GM19193 (cell line): Measurements from ENCODE around the gene HHIP.

Experiments used
- POLR2A ChIP-seq: IDR thresholded peaks from 4 replicates; pipeline ENCODE4 v1.6.1; 2011; ENCODE audit not compliant: insufficient read depth, insufficient read length; ENCODE audit errors: extremely low read depth

The HHIP gene

DNA sequence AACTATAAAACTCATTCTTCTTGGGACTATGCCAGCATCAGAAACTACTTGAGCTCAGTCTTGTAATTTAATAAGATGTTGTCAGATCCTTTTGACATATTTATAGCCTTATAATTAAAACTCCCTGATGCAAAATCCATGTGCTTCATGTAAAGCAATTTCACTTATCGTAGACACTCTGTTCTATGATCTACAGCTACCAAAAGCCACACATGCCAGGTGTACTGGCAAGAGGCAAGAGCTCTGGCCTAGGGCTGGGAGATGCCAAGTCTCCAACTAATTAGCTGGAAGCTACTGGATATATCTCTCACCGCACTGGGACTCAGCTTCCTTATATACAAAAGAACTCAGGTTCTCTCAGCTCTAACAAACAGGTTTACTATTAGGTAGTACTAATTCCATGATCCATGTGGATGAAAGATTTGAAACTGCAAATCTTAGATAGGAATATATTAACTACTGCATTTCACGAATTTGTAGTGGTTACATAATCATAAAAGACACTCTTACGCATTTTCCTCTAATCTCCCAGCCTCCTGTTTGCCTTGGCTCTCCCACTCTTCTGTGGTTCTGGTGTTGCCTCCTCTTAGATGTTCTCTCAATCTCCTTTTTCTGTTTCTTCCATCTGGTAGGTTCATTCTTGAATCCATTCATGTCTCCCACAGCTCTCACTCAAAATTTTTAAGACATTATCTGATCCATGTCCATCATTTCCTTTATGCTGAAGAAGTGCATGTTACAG, 103.0 kb downstream of the HHIP start:
- TF ChIP-seq POLR2A = no peak

DNA sequence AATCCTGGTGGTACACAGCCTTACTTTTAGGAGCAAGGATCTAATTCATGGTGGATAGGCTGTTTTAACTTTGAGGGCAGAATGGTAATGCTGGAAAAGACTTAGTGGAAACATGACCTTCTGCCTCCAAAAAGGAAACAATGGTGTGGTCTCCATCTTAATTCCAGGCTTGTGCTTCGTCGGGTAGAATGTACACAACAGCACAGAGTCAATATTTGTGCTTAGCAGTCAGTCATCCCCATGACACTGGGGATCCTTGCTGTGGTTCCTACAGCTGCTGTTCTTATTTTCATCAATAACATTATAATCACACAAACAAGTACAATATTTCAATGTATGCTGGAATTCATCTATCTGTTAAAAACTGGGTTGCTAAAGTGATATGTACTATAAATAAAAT, 104.4 kb downstream of the HHIP start:
- TF ChIP-seq POLR2A = no peak

DNA sequence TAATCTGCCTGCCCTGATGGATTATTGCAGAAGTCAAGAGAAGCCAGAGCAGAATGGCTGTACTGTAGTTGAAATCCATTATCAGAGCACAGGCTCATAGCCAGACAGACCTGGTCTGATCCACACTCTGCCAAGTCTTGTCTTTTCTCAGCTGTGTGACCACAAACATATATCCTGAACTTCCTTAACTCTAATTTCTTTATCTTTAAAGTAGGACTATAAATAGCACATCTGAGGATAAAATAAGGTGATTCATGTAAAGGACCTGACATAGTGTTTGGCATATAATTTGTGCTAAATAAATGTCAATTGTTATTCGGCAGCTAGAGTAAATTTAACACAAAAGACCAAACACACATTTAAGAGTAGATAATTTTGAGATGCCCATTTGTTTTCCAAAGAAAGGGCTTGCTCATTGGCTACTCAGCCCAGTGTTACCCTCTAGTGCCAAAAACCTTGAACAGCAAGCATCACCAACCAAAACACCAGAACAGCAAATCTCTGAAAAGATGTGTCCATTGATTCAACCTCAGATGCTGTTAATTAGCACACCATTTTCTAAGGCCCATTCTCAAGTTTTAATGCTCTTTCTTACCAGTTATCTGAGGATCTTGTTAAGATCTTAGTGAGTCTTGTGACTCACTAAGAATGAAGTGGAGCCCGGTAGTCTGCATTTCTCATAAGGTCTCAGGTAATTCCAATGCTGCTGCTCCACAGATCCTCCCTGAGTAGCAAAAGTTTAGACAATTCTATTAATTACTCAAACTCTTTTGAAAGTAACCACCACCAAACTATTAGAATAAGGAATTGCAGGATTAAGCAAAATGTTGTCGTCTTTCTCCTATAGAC, 108.8 kb downstream of the HHIP start:
- TF ChIP-seq POLR2A = no peak

DNA sequence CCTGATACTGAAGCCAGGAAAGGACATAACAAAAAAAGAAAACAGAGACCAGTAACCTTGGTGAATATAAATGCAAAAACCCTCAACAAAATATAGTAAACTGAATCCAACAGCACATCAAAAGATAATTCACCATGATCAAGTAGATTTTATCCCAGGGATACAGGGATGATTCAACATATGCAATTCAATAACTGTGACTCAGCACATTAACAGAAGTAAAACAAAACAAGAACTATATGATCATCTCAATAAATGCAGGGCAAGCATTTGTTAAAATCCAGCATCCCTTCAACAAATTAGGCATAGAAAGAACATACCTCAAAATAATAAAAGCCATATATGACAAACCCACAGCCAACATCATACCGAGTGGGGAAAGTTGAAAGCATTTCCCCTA, 112.0 kb downstream of the HHIP start:
- no peak for TF ChIP-seq POLR2A

DNA sequence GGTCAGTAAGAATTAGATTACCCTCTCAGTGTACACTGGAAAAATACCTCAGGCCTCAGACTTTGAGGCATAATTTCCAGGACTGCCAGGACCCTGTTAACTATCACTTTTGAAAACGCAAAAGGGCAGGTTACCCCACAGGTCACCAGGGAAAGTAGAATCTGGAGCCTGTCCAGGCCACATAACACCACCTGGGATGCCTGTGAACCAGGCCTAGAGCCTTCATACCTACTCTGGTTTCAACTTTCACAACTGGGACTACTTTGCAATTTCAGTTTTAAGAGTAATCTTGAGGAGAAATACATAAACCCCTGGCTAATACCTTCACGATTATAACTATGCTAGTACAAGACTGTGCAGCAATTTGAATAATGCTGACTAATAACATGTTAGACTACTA, 132.4 kb downstream of the HHIP start:
- no peak for TF ChIP-seq POLR2A

DNA sequence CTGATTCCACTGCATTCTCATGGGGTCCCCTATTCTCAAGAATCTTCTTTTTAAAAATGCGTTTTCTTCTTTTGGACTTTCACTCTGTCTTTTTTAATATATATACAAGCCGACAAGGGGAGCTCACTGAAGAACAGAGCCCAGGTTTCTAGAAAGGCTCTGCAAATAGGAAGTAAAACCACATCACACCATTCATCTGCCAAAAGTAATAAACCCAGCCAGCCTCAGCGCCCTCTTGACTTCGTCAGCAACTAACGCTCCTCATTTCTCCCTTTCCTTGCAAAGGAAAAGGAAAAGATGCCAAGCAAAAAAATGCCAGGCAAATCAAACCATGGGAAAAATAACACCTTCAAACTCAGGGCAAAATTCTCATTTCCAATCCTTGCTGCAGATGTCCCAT, 136.4 kb downstream of the HHIP start:
- no peak for TF ChIP-seq POLR2A

DNA sequence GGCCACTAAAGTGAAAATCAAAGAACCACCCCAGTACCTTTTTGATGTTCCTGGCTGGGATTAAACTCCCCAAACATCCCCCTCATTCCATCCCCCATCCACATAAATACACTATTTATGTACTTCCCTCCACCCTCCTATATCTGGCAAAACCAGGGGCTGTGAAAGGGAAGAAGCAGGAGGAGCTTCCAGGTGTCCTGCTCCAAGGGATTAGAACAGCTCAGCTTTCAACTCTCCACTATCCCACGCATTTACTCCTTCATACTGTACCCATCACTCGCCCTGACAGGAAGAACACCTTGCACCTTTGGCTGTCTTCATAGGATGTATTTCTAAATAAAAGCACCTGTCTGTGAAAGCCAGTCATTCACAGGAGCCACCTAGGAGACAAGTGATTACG, 140.0 kb downstream of the HHIP start:
- TF ChIP-seq POLR2A = no peak

DNA sequence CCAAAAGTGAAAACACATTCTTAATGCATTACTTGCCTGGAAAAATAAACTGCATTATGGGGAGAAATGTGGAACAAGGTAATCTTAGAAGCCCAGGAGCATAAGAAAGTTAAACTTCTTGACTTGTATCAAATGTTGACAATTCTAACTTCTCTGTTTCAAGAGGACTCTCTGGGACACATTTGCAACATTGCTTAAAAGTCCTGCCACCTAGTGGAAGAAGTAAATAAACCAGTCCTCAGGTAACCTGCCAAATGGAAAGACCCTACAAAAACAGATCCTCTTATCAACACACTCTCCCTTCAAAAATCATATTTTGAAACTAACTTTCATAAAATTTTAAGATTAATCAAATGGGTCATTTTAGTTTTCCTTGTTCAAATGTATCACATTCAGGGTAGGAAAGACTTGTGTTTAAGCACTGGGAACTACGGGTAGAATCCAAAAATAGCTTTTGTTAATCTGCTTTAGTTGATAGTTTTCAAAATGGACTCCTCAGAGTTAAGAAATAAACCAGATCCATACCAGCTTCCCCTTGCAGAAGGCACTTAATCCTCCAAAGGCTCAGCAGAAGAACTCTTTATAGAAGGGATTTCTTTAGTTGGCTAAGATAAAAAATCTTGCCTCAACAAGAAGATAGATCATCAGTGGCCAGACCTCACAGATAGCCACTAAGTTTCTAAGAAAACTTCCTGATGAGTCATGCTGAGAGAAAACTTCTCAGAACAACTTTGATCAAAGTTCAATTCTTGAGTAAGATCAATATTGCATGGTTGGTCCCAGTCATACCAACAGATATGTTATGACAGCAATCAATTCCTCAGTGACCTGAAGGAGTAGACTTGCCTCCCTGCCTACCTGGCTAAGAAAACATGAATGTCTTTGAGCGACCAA, 141.7 kb downstream of the HHIP start:
- no peak for TF ChIP-seq POLR2A

DNA sequence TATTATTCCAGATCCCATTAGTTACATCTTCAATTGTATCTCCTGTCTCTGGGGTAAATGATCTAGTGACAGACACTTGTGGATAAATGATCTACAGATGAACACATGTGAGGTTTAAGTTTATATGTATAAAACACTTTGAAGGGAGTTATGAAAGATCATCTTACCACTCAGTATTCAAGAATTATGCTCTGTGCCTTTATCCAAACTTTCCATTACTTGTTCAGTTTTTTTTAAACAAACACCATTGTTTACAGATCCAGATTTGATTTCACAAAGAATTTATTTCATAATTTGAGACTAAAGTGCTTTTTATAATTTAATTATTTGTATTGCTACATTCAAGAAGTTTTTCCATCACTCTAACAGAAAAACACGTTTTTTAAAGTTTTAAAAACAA, 142.5 kb downstream of the HHIP start:
- TF ChIP-seq POLR2A = no peak
